Middle frontal gyrus (tissue), 1 donor: ENCODE data around the gene POLG2.
"Not testable (repeated sequence)": the region's sequence is repeated elsewhere in the genome, so short reads cannot be mapped to it uniquely, and the experiment has no call there.

Source experiments
- DNase-seq: peaks from one replicate; pipeline ENCODE4 v3.0.0-alpha.2; 2015; ENCODE audit warnings: low spot score; ENCODE audit errors: extremely low spot score

The POLG2 gene

GRCh38 chr17:64484380-64484779 is 12.5 kb downstream of the POLG2 start:
- DNase-seq: no peak

GRCh38 chr17:64480951-64481350 is 15.9 kb downstream of the POLG2 start:
- no peak for DNase-seq

GRCh38 chr17:64477849-64478248 is 19.0 kb downstream of the POLG2 start:
- no peak for DNase-seq

GRCh38 chr17:64472564-64472963 is 24.3 kb downstream of the POLG2 start:
- DNase-seq: no peak

- no peak for DNase-seq
Measured at GRCh38 chr17:64471440-64471839, 25.4 kb downstream of the POLG2 start.

GRCh38 chr17:64470625-64471024 is 26.2 kb downstream of the POLG2 start:
- DNase-seq: no peak

GRCh38 chr17:64466834-64467233 is 30.0 kb downstream of the POLG2 start:
- not testable (repeated sequence) for DNase-seq

GRCh38 chr17:64466019-64466735 is 30.7 kb downstream of the POLG2 start:
- no peak for DNase-seq

- DNase-seq: no peak
Measured at GRCh38 chr17:64461788-64462187, 35.1 kb downstream of the POLG2 start.

GRCh38 chr17:64460955-64461354 is 35.9 kb downstream of the POLG2 start:
- no peak for DNase-seq

- not testable (repeated sequence) for DNase-seq
Measured at GRCh38 chr17:64459818-64460217, 37.0 kb downstream of the POLG2 start.

- DNase-seq: no peak
Measured at GRCh38 chr17:64459284-64459747, 37.5 kb downstream of the POLG2 start.

GRCh38 chr17:64458756-64459155 is 38.1 kb downstream of the POLG2 start:
- DNase-seq: no peak

GRCh38 chr17:64457156-64457555 is 39.7 kb downstream of the POLG2 start:
- DNase-seq: no peak

GRCh38 chr17:64455993-64456885 is 40.6 kb downstream of the POLG2 start:
- no peak for DNase-seq

- no peak for DNase-seq
Measured at GRCh38 chr17:64449545-64449944, 47.3 kb downstream of the POLG2 start.

GRCh38 chr17:64448665-64449512 is 48.0 kb downstream of the POLG2 start, which contains the start of gene MILR1:
TSS of gene MILR1 (plus strand) at chr17:64449115. CDS start at chr17:64449169, 54 bp downstream.
- DNase-seq: no peak

- no peak for DNase-seq
Measured at GRCh38 chr17:64447526-64447925, 49.3 kb downstream of the POLG2 start.

GRCh38 chr17:64443086-64443760 is 53.6 kb downstream of the POLG2 start:
- no peak for DNase-seq

GRCh38 chr17:64442541-64442971 is 54.3 kb downstream of the POLG2 start:
- no peak for DNase-seq
